Measurements from ENCODE around the gene HTR1E.
"Not testable (repeated sequence)": the region's sequence is repeated elsewhere in the genome, so short reads cannot be mapped to it uniquely, and the experiment has no call there.

The HTR1E gene

DNA sequence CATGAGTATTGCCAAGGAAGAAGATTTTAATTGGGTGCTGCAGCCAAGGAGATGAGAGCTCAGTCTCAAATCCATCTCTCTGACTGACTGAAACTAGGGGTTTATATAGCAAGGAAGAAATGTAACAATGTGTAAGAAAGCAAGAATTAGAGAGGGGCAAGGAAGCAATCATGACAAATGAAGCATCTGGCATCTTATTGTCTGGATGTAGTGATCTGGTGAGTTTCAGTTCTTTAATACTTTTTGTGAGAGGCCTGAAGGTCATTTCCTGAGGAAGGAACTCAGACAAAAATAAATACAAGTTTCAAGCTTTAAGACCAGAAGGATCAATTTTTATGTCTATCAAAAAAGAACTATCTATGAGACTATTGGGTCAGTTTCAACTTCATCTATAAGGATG, 64.2 kb downstream of the HTR1E start:
- DNase-seq: no peak

DNA sequence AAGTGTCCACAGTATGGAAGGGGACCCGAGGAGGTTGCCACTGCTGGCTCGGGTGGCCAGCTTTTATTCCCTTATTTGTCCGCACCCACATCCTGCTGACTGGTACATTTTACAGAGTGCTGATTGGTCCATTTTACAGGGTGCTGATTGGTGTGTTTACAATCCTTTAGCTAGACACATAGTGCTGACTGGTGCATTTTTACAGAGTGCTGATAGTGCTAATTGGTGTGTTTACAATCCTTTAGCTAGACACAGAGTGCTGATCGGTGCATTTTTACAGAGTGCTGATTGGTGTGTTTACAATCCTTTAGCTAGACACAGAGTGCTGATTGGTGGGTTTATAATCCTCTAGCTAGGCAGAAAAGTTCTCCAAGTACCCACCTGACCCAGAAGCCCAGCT, 65.1 kb downstream of the HTR1E start:
- DNase-seq: not testable (repeated sequence)

DNA sequence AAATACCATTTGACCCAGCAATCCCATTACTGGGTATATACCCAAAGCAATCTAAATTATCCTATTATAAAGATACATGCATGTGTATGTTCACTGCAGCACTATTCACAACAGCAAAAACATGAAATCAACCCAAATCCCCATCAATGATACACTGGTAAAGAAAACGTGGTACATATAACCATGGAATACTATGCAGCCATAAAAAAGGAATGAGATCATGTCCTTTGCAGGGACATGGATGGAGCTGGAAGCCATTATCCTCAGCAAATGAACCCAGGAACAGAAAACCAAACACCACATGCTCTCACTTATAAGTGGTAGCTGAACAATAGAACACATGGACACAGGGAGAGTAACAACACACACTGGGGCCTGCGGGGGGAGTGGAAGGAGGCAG, 69.2 kb downstream of the HTR1E start:
- not testable (repeated sequence) for DNase-seq

DNA sequence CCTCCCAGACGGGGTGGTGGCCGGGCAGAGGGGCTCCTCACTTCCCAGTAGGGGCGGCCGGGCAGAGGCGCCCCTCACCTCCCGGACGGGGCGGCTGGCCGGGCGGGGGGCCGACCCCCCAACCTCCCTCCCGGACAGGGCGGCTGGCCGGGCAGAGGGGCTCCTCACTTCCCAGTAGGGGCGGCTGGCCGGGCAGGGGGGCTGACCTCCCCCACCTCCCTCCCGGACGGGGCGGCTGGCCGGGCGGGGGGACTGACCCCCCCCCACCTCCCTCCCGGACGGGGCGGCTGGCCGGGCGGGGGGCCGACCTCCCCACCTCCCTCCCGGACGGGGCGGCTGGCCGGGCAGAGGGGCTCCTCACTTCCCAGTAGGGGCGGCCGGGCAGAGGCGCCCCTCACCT, 72.3 kb downstream of the HTR1E start:
- not testable (repeated sequence) for DNase-seq

DNA sequence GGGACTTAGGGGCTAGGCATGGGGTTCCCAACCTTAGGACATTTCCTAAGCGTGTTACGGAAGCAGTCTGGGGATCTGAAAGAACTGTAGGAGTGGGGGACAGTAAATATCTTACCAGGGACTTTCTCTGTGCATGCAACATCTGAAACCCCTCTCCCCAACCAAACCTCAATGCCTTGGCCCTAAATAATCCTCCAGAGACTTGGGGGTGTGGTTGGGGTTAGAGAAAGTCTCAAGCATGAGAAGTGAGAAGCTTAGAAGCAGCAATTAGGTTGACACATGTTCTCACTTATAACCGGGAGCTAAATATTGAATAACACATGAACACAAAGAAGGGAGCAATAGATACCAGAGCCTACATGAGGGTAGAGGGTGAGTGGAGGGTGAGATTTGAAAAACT, 74.7 kb downstream of the HTR1E start:
- no peak for DNase-seq

DNA sequence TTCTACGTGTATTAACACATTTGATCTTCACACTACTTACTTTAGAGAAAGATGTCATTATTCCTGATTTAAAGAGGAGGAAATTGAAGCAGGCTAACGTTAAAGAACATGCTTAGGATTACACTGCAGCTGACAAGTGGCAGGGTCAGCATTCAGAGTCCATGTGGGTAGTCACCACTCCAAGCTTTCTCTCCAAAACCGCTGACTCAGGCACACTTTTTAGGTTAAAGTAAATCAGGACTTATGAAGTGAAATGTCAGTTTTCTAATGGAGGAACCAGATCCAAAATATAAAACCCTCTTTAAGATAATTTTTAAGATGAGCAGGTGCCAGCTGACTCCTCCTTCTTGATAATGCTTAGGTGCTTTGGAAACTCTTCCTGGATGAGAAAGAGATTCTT, 75.4 kb downstream of the HTR1E start:
- DNase-seq: no peak

DNA sequence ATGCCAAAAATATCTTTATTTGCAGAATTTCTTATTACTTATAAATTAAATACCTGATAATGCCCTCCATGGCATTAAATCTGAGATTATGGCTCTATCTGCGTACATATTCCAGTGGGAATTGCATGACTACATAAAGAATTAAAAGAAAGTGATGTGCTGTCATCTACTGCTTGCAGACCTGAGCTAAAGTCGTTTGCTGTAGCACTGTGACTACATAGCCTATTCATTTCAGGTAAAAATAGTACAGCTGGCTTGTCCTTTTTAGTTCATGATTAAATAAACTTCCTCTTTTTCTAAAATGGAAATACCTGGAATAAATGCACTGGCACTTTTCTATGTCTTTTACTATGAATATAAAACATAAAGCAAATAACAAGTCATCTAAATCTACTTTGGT, 79.4 kb downstream of the HTR1E start:
- DNase-seq: no peak

DNA sequence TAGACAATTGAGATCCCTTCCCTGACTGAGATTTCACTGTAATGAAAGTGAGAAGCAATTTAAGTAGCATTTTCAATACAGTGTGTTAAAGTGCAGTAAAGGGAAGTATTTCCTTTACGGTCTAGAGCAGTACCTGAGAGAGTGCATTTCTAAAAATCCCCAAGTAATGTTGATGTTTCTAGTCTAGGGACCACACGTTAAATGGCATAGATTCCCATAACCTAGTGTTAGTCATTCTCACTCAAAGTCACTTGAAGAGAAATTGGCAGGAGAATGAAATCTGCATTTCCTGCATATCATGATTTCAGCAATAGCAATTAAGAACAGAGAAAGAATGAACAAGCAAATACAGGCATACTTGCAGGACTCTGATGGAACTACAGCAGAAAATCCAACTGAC, 89.7 kb downstream of the HTR1E start:
- DNase-seq: no peak

DNA sequence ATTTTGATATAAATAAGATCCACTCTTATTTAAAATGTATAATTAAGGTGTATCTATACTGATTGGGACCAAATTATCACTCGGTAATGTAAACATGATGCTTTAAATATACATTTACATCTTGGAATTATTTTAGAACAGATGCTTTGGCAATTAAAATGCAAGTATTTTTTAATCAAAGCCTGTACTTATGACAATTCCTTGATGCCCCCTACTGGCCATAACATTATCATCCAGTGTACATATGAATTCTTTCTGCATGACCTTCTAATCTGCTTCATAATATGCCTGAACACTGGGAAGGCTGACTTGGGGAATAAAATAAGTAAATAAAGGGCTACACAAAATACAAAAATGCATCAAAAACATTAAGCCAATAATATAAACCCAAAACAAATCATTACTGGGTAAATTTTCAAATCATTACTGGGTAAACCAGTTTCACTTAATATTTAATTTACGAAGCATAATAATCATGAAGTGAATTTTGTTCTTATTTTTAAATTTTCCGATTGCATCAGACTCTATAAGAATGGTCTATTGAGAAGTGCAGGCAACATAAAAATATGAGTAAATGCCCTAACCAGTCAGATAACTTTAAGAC, 92.5 kb downstream of the HTR1E start:
- DNase-seq: no peak

DNA sequence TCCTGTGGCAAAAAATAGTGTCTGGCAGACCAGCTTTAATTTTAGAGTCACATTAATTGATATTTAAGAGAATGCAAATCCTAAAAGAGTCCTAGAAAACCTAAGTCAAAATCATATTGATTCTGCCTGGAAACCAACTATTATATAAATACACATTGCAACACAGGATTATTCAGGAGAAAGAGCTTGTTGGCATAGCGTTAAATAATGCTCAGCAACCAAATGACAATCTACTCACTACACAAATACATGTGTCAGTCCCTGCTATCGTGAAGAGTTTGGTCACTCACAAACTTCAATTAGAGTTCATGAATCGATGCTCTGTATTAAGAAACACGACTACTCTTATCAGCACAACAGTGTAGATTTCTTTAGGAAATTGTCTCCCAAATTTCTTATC, 103.4 kb downstream of the HTR1E start:
- no peak for DNase-seq

DNA sequence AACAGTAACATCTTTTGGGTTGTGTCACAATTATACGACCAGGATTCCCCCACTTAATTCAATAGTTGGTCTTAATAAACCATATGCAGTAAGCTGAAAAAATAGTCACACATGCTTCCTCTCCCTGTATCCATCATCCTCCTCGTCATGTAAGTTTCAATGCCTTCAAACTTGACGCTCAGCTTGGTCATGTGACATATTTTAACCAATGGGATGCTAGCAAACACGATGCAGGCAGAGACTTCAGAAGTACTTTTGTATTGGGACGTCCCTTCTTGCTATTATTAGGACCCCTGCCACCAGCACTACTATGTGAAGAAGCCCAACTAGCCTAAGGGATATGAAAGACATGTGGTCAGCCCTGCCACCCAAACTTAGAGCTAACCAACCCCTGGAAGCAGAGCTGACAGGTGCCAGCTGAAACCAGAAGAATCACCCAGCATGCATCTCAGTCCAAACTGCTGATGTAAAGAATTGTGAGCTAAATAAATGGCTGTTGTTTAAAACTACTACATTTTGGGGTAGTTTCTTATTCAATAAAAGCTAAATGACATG, 108.3 kb downstream of the HTR1E start:
- no peak for DNase-seq

DNA sequence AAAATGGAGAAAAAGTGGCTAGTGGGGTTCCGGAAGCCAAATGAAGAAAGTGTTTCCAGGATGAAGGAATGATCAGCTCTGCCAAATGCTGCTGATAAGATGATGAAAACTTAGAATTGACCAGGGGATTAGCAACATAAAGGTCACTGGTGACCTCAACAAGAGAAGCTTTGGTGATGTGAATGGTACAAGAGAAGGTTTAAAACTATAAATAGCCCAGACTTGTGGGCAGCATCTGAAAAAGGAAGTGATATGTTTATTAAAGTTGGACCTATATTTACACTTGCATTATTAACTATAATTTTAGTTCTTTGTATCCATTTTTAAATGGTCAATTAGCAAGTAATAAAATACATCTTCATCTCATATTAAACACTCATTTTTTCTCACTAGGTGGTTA, 112.5 kb downstream of the HTR1E start:
- DNase-seq: no peak

DNA sequence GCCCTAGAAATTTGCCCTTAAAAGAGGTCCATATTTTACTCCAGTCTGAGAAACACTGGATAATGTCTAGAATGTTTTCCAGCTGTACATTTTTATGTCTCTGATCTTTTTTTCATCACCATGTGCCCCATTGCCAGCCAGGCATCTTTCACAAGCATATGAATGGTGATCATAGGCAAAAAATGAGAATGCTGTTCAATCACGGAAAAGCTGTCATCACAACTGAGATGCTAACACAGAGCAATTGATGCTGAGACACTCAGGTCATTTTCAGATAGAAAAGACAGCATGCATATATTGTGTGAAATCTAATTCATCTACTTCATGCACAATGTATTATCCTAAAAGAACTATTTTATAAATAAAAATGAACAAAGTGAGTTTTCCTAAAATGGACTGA, 116.0 kb downstream of the HTR1E start:
- no peak for DNase-seq

DNA sequence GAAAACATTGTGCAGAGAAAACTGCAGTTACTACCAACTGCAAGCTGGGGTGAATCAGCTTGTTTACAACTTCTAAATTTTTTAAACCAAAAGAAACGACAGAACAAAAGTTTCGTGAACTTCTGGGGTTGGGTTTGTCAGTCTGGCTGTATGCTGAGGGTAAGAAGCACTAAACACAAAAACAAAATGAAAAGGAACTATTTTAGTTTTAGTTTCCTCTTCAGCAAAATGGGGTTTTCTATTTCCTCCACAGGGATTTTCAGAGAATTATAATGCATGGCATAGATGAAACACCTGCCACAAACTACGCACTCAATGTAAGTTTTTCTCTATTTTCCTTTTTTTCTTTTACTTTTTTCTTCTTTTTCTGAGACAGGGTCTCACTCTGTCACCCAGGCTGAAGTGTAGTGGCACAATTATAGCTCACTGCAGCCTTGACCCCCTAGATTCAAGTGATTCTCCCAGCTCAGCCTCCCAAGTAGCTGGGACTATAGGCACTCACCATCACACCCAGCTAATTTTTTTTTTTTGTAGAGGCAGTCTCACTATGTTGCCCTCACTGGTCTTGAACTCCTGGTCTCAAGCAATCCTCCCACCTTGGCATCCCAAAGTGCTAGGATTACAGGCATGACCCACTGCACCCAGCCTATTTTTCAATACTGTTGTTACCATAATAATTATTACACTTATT, 117.0 kb downstream of the HTR1E start:
- DNase-seq: no peak

DNA sequence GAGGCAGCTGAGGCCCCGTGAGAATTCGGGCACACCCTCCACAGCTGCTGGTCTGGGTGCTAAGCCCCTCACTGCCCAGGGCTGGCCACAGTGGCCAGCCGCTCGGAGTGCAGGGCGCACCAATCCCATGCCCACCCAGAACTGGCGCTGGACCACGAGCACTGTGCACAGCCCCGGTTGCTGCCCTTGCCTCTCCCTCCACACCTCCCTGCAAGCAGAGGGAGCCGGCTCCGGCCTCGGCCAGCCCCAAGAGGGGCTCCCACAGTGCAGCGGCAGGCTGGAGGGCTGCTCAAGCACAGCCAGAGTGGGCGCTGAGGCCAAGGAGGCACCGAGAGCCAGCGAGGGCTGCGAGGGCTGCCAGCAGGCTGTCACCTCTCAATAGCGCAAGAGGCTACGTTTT, 122.6 kb downstream of the HTR1E start:
- no peak for DNase-seq

DNA sequence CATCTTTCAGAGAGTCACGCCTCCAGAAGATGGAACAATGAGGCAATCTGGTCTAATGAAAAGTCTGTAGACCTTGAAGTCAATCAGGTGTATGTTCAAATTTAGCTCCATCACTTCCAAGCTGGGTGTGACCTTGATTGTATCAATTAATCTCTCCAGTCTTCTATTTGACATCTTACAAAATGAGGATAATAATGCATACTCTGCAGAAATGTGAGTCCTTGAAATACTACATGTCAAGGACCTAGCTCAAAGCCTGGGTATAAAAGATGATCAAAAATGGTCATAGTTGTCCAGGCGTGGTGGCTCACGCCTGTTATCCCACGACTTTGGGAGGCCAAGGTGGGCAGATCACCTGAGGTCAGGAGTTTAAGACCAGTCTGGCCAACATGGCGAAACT, 127.8 kb downstream of the HTR1E start:
- no peak for DNase-seq
